Activated naive CD4-positive, alpha-beta T cell treated with anti-CD3 and anti-CD28 coated beads, Interleukin-2, amount 10 ng/mL, durations not matched to agents 7 days and 5 days (primary cell): Measurements from ENCODE around the gene TMC2.
A peak's percentile ranks its signal among the peaks of the same experiment; 100 is the strongest.

Experiments
- CTCF ChIA-PET: fragments of 350-600 bp; sonication (Branson Sonifier 250); formaldehyde crosslinking; loops from one replicate; lab custom pipeline; 2021; ENCODE audit warnings: antibody characterized with exemption; lab: Charles Lee
- DNase-seq: peaks from one replicate; pipeline ENCODE4 v3.0.0-alpha.2; 2020
- H3K27ac Mint-ChIP-seq: one replicate; pipeline ENCODE4 v1.8.0; 2021; ENCODE audit warnings: mild to moderate bottlenecking, moderate library complexity, mixed read lengths
- H3K27me3 Mint-ChIP-seq: one replicate; pipeline ENCODE4 v1.8.0; 2021; ENCODE audit warnings: mild to moderate bottlenecking, mixed read lengths
- H3K36me3 Mint-ChIP-seq: one replicate; pipeline ENCODE4 v1.8.0; 2021; ENCODE audit warnings: mixed read lengths
- H3K4me1 Mint-ChIP-seq: one replicate; pipeline ENCODE4 v1.8.0; 2021; ENCODE audit warnings: mixed read lengths
- H3K4me3 Mint-ChIP-seq: one replicate; pipeline ENCODE4 v1.8.0; 2021; ENCODE audit warnings: mild to moderate bottlenecking, moderate library complexity, mixed read lengths
- H3K9me3 Mint-ChIP-seq: one replicate; pipeline ENCODE4 v1.8.0; 2021; ENCODE audit warnings: mixed read lengths

The TMC2 gene

GRCh38 chr20:2643708-2644107, 107.3 kb downstream of the TMC2 start:
- H3K4me1 Mint-ChIP-seq, result no peaks in the 10 kb centered on the region
- no peak for DNase-seq
- H3K27me3 Mint-ChIP-seq, result no peaks in the 10 kb centered on the region
- CTCF ChIA-PET, result no interaction called here
- H3K27ac Mint-ChIP-seq, result no peak overlapping the region
- H3K9me3 Mint-ChIP-seq, result no peaks in the 10 kb centered on the region
- H3K36me3 Mint-ChIP-seq, result peaks cover 6% of the 10 kb centered on the region
- H3K4me3 Mint-ChIP-seq, result no peak overlapping the region

GRCh38 chr20:2651772-2652723, 115.7 kb downstream of the TMC2 start, which contains the start of gene NOP56:
TSS of gene NOP56 (plus strand) at chr20:2652632. CDS start at chr20:2652661, 29 bp downstream.
- CTCF ChIA-PET, result interaction anchor here (0.7 to 1.6 kb wide), 2 partner anchors 36 to 77 kb away, joined by 3 to 8 read pairs; no protein-coding TSS in a partner anchor
- Mint-ChIP-seq H3K27me3 (no peaks in the 10 kb centered on the region), H3K9me3 (no peaks in the 10 kb centered on the region), H3K4me1 (peaks cover 52% of the 10 kb centered on the region), H3K36me3 (peaks cover 37% of the 10 kb centered on the region), H3K27ac (peak within 1 kb of the TSS; percentile 96), H3K4me3 (peak within 1 kb of the TSS; percentile 89)
- DNase-seq, result peak; percentile 92

- Mint-ChIP-seq H3K36me3 (peaks cover 46% of the 10 kb centered on the region), H3K4me3 (peak overlapping the region; percentile 89), H3K27ac (peak overlapping the region; percentile 88), H3K4me1 (peaks cover 59% of the 10 kb centered on the region), H3K27me3 (no peaks in the 10 kb centered on the region), H3K9me3 (no peaks in the 10 kb centered on the region)
- DNase-seq, result no peak
- CTCF ChIA-PET, result interaction anchor here (1.6 to 2.1 kb wide), 2 partner anchors 35 to 131 kb away, joined by 4 to 8 read pairs; no protein-coding TSS in a partner anchor
Observed at GRCh38 chr20:2652724-2653555, 116.6 kb downstream of the TMC2 start.

GRCh38 chr20:2653556-2654383, 117.4 kb downstream of the TMC2 start:
- Mint-ChIP-seq H3K4me3 (peak overlapping the region; percentile 89), H3K27me3 (no peaks in the 10 kb centered on the region), H3K9me3 (no peaks in the 10 kb centered on the region), H3K27ac (peak overlapping the region; percentile 88), H3K4me1 (peaks cover 66% of the 10 kb centered on the region), H3K36me3 (peaks cover 52% of the 10 kb centered on the region)
- CTCF ChIA-PET, result interaction anchor here (1.6 to 2.1 kb wide), 3 partner anchors 10 to 132 kb away, joined by 4 to 8 read pairs (median 6); partner anchors contain the start of gene IDH3B
- no peak for DNase-seq

GRCh38 chr20:2654384-2654822, 118.0 kb downstream of the TMC2 start:
- DNase-seq, result no peak
- CTCF ChIA-PET, result interaction anchor here (1.7 to 2.1 kb wide), 2 partner anchors 9 to 132 kb away, joined by 4 to 6 read pairs; partner anchors contain the start of gene IDH3B
- peaks cover 71% of the 10 kb centered on the region for H3K4me1 Mint-ChIP-seq
- peaks cover 56% of the 10 kb centered on the region for H3K36me3 Mint-ChIP-seq
- no peaks in the 10 kb centered on the region for H3K27me3 Mint-ChIP-seq
- H3K4me3 Mint-ChIP-seq, result peak overlapping the region; percentile 89
- no peaks in the 10 kb centered on the region for H3K9me3 Mint-ChIP-seq
- H3K27ac Mint-ChIP-seq, result peak overlapping the region; percentile 68

- peaks cover 61% of the 10 kb centered on the region for H3K36me3 Mint-ChIP-seq
- no peak for DNase-seq
- no peaks in the 10 kb centered on the region for H3K9me3 Mint-ChIP-seq
- no peaks in the 10 kb centered on the region for H3K27me3 Mint-ChIP-seq
- H3K4me3 Mint-ChIP-seq, result peak overlapping the region; percentile 89
- peaks cover 71% of the 10 kb centered on the region for H3K4me1 Mint-ChIP-seq
- CTCF ChIA-PET, result interaction anchor here (1.7 to 2.1 kb wide), 2 partner anchors 9 to 133 kb away, joined by 4 to 6 read pairs; partner anchors contain the start of gene IDH3B
- H3K27ac Mint-ChIP-seq, result peak overlapping the region; percentile 31
Observed at GRCh38 chr20:2654831-2655230, 118.5 kb downstream of the TMC2 start.

- Mint-ChIP-seq H3K4me3 (peak overlapping the region; percentile 89), H3K27me3 (no peaks in the 10 kb centered on the region)
- CTCF ChIA-PET, result interaction anchor here (1.1 to 2.1 kb wide), 3 partner anchors 8 to 133 kb away, joined by 3 to 6 read pairs (median 4); partner anchors contain the start of gene IDH3B
Observed at GRCh38 chr20:2655331-2656116, 119.2 kb downstream of the TMC2 start.

GRCh38 chr20:2656471-2657117, 120.2 kb downstream of the TMC2 start:
- Mint-ChIP-seq H3K4me1 (peaks cover 61% of the 10 kb centered on the region), H3K27me3 (no peaks in the 10 kb centered on the region), H3K4me3 (no peak overlapping the region), H3K27ac (no peak overlapping the region), H3K36me3 (peaks cover 73% of the 10 kb centered on the region), H3K9me3 (no peaks in the 10 kb centered on the region)
- no peak for DNase-seq
- CTCF ChIA-PET, result interaction anchor here (1.1 kb wide), 1 partner anchor 132 kb away, joined by 3 read pairs; no protein-coding TSS in a partner anchor

More at GRCh38 chr20:2655331-2656116, 119.2 kb downstream of the TMC2 start:
- peaks cover 66% of the 10 kb centered on the region for H3K36me3 Mint-ChIP-seq
- no peak for DNase-seq
- no peaks in the 10 kb centered on the region for H3K9me3 Mint-ChIP-seq
- H3K27ac Mint-ChIP-seq, result peak overlapping the region; percentile 31
- H3K4me1 Mint-ChIP-seq, result peaks cover 65% of the 10 kb centered on the region

GRCh38 chr20:2657241-2657640, 120.9 kb downstream of the TMC2 start:
- DNase-seq, result no peak
- Mint-ChIP-seq H3K4me1 (peaks cover 66% of the 10 kb centered on the region), H3K27me3 (no peaks in the 10 kb centered on the region), H3K27ac (no peak overlapping the region), H3K4me3 (no peak overlapping the region), H3K9me3 (no peaks in the 10 kb centered on the region), H3K36me3 (peaks cover 78% of the 10 kb centered on the region)
- CTCF ChIA-PET, result interaction anchor here (0.6 kb wide), 1 partner anchor 251 kb away, joined by 3 read pairs; no protein-coding TSS in a partner anchor

- no peak for DNase-seq
- Mint-ChIP-seq H3K36me3 (peaks cover 79% of the 10 kb centered on the region), H3K27me3 (no peaks in the 10 kb centered on the region), H3K9me3 (no peaks in the 10 kb centered on the region), H3K4me3 (no peak overlapping the region), H3K27ac (no peak overlapping the region), H3K4me1 (peaks cover 68% of the 10 kb centered on the region)
- CTCF ChIA-PET, result interaction anchor here (0.6 kb wide), 1 partner anchor 251 kb away, joined by 3 read pairs; no protein-coding TSS in a partner anchor
Observed at GRCh38 chr20:2657674-2658073, 121.3 kb downstream of the TMC2 start.

GRCh38 chr20:2658414-2659354, 122.3 kb downstream of the TMC2 start:
- Mint-ChIP-seq H3K4me1 (peaks cover 70% of the 10 kb centered on the region), H3K36me3 (peaks cover 74% of the 10 kb centered on the region), H3K27me3 (no peaks in the 10 kb centered on the region), H3K9me3 (no peaks in the 10 kb centered on the region), H3K4me3 (no peak overlapping the region), H3K27ac (peak overlapping the region; percentile 78)
- CTCF ChIA-PET, result no interaction called here
- DNase-seq, result no peak
